ENCODE measurements around the gene GRXCR2.
A peak's percentile ranks its signal among the peaks of the same experiment; 100 is the strongest.

The GRXCR2 gene

GRCh38 chr5:145824040-145824439, 48.8 kb downstream of the GRXCR2 start:
- no peaks in the 10 kb centered on the region for H3K27me3 ChIP-seq (ENCODE audit: insufficient read depth, low read length)

GRCh38 chr5:145818604-145819003, 54.2 kb downstream of the GRXCR2 start:
- Histone ChIP-seq H3K79me2 (ENCODE audit: control insufficient read depth, insufficient read depth, low read length, unreplicated experiment) (no peaks in the 10 kb centered on the region), H3K4me1 (ENCODE audit: control insufficient read depth, insufficient read depth, low read length, unreplicated experiment) (no peaks in the 10 kb centered on the region), H3K4me3 (ENCODE audit: low read depth, low read length) (no peak overlapping the region), H3K36me3 (ENCODE audit: insufficient read depth, low read length) (peaks cover 5% of the 10 kb centered on the region; the same call in 1 of the 2 replicates), H3K27ac (ENCODE audit: low read depth, low read length) (no peak overlapping the region), H3K27me3 (ENCODE audit: insufficient read depth, low read length) (no peaks in the 10 kb centered on the region), H2AFZ (ENCODE audit: low read length, unreplicated experiment) (no peak overlapping the region)

More at GRCh38 chr5:145824040-145824439, 48.8 kb downstream of the GRXCR2 start:
- Histone ChIP-seq H2AFZ (ENCODE audit: low read length, unreplicated experiment) (no peak overlapping the region), H3K36me3 (ENCODE audit: insufficient read depth, low read length) (no peaks in the 10 kb centered on the region; the same call in 1 of the 2 replicates), H3K4me3 (ENCODE audit: low read depth, low read length) (no peak overlapping the region), H3K27ac (ENCODE audit: low read depth, low read length) (no peak overlapping the region), H3K79me2 (ENCODE audit: control insufficient read depth, insufficient read depth, low read length, unreplicated experiment) (peaks cover 3% of the 10 kb centered on the region), H3K4me1 (ENCODE audit: control insufficient read depth, insufficient read depth, low read length, unreplicated experiment) (peaks cover 3% of the 10 kb centered on the region)

- peaks cover 4% of the 10 kb centered on the region for H3K4me1 ChIP-seq (ENCODE audit: control insufficient read depth, insufficient read depth, low read length, unreplicated experiment)
- H3K4me3 ChIP-seq (ENCODE audit: low read depth, low read length) = no peak overlapping the region
- no peak overlapping the region for H2AFZ ChIP-seq (ENCODE audit: low read length, unreplicated experiment)
- H3K27ac ChIP-seq (ENCODE audit: low read depth, low read length) = no peak overlapping the region
- H3K79me2 ChIP-seq (ENCODE audit: control insufficient read depth, insufficient read depth, low read length, unreplicated experiment) = no peaks in the 10 kb centered on the region
- no peaks in the 10 kb centered on the region for H3K27me3 ChIP-seq (ENCODE audit: insufficient read depth, low read length)
- H3K36me3 ChIP-seq (ENCODE audit: insufficient read depth, low read length) = 0 out of 2 replicates have a peak, but pooled peaks cover 5% of the 10 kb centered on the region
Observed at GRCh38 chr5:145812877-145813276, 59.9 kb downstream of the GRXCR2 start.

GRCh38 chr5:145811834-145812625, 60.8 kb downstream of the GRXCR2 start:
- Histone ChIP-seq H3K4me1 (ENCODE audit: control insufficient read depth, insufficient read depth, low read length, unreplicated experiment) (peaks cover 4% of the 10 kb centered on the region), H3K27ac (ENCODE audit: low read depth, low read length) (no peak overlapping the region), H2AFZ (ENCODE audit: low read length, unreplicated experiment) (peak overlapping the region; percentile 43), H3K27me3 (ENCODE audit: insufficient read depth, low read length) (no peaks in the 10 kb centered on the region), H3K4me3 (ENCODE audit: low read depth, low read length) (no peak overlapping the region), H3K79me2 (ENCODE audit: control insufficient read depth, insufficient read depth, low read length, unreplicated experiment) (no peaks in the 10 kb centered on the region), H3K36me3 (ENCODE audit: insufficient read depth, low read length) (no peaks in the 10 kb centered on the region)
